ENCODE measurements around the gene POF1B. TPM values are rescaled to one million over a fixed set of nuclear protein-coding genes. Genes with fewer than 3 reads are reported as not detected.

Gene POF1B
- total and polyA plus RNA-seq, 4 donors, result 0.14 to 0.75 (median 0.19) TPM

DNA sequence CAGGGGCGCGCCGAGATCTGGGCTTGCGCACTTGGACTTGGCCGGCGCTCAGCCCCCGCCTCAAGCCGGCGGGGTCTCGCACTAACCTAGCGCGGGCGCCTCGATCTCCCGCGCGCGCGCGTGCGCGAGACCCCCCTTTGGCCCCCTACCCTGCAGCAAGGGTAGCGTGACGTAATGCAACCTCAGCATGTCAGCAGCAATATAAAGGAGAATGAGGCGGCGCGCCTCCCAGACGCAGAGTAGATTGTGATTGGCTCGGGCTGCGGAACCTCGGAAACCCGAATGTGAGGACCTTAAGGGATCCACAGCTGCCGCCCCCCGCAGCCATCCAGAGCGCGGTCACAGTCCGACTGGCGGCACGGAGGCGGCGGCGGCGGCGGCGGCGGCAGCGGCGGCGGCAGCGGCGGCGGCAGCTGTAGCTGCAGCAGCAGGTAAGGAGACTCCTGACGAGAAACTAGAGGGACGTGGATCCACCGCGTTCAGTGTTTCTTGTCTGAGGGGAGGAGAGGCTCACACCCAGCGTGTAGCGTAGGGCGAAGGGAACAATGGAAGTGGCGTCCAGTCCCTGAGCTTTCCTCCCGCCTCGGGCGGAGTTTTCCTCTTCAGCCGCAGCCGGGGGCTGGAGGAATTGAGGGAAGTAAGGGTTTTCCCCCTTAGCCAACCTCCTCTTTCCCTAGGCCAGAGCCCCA is 135.6 kb downstream of the POF1B start, which contains the start of the genes SATL1 and ZNF711:
TSS of gene SATL1 (minus strand) at position 19 of the 689 bp plus-strand sequence. CDS start 134,811 bp downstream, outside the sequence.
TSS of gene ZNF711 (plus strand) at position 231 of the 689 bp plus-strand sequence. CDS start 3,582 bp downstream, outside the sequence.
- WGBS, result 2% methylated on average over 65 of the region's 65 CpGs
- H3K27ac ChIP-seq (ENCODE audit: low read depth in 1 of 2, low read length in 2 of 2), result no peak within 1 kb of the TSS

More for the DNA sequence above, 135.6 kb downstream of the POF1B start, which contains the start of the genes SATL1 and ZNF711:
- DNase-seq (ENCODE audit: low spot score), result peak; percentile 59
- Histone ChIP-seq H3K27me3 (ENCODE audit: control insufficient read depth in 4 of 4, insufficient read depth in 4 of 4, low read length in 3 of 4) (peaks cover 0 to 3% (median 0%) of the 10 kb centered on the region in 4 donors), H3K9me3 (ENCODE audit: control insufficient read depth in 4 of 4, low read length in 3 of 4) (no peaks in the 10 kb centered on the region), H3K4me1 (ENCODE audit: control insufficient read depth in 4 of 4, insufficient read depth in 4 of 4, low read length in 3 of 4) (peaks cover 0 to 9% (median 4%) of the 10 kb centered on the region in 4 donors), H3K9ac (ENCODE audit: low read depth in 1 of 2, low read length in 2 of 2) (peak within 1 kb of the TSS in 1 of 2 donors; percentile 13), H3K4me3 (ENCODE audit: low read depth in 1 of 3, low read length in 3 of 3) (peak within 1 kb of the TSS; percentile 42 to 76 (median 51)), H3K36me3 (ENCODE audit: control insufficient read depth in 4 of 4, insufficient read depth in 3 of 4, low read depth in 1 of 4, low read length in 3 of 4) (no peaks in the 10 kb centered on the region)
- TF ChIP-seq, protein P1, sequence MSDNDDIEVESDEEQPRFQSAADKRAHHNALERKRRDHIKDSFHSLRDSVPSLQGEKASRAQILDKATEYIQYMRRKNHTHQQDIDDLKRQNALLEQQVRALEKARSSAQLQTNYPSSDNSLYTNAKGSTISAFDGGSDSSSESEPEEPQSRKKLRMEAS (IDR thresholded peaks at IDR 0.05), result no peak
- TF ChIP-seq SP1 (IDR thresholded peaks at IDR 0.05) (no peak), HNF4G (IDR thresholded peaks at IDR 0.05) (no peak), YY1 (IDR thresholded peaks at IDR 0.05) (no peak), FOXA2 (IDR thresholded peaks at IDR 0.05) (no peak), RAD21 (IDR thresholded peaks at IDR 0.05) (no peak), ZBTB33 (IDR thresholded peaks at IDR 0.05) (no peak), NR2F2 (IDR thresholded peaks at IDR 0.05) (no peak), ATF3 (IDR thresholded peaks at IDR 0.05) (no peak), JUND (IDR thresholded peaks at IDR 0.05) (no peak), FOXA1 (IDR thresholded peaks at IDR 0.05) (no peak), REST (IDR thresholded peaks at IDR 0.05) (no peak), EGR1 (IDR thresholded peaks at IDR 0.05; ENCODE audit: low read depth in 2 of 2) (no peak), GABPA (IDR thresholded peaks at IDR 0.05 in 1 of 2, conservative IDR thresholded peaks at IDR 0.05 in 1 of 2) (no peak), TAF1 (conservative IDR thresholded peaks at IDR 0.05) (no peak), HNF4A (conservative IDR thresholded peaks at IDR 0.05) (no peak)
- TF ChIP-seq, protein P2, sequence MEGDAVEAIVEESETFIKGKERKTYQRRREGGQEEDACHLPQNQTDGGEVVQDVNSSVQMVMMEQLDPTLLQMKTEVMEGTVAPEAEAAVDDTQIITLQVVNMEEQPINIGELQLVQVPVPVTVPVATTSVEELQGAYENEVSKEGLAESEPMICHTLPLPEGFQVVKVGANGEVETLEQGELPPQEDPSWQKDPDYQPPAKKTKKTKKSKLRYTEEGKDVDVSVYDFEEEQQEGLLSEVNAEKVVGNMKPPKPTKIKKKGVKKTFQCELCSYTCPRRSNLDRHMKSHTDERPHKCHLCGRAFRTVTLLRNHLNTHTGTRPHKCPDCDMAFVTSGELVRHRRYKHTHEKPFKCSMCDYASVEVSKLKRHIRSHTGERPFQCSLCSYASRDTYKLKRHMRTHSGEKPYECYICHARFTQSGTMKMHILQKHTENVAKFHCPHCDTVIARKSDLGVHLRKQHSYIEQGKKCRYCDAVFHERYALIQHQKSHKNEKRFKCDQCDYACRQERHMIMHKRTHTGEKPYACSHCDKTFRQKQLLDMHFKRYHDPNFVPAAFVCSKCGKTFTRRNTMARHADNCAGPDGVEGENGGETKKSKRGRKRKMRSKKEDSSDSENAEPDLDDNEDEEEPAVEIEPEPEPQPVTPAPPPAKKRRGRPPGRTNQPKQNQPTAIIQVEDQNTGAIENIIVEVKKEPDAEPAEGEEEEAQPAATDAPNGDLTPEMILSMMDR (IDR thresholded peaks at IDR 0.05; ENCODE audit: low read depth, low read length, missing input control), result no peak
